Activated T-cell treated with anti-CD3 and anti-CD28 coated beads for 1 hour (primary cell): ENCODE measurements around the gene B4GALT1.

Experiments
- DNase-seq: peaks from one replicate; pipeline ENCODE4 v3.0.0-alpha.2; 2020; ENCODE audit warnings: low read depth

Gene B4GALT1

GRCh38 chr9:33167084-33167971, at the start of gene B4GALT1:
Gene B4GALT1 (minus strand): TSS chr9:33167336. CDS start chr9:33167169, 167 bp downstream.
- peak; percentile 96 for DNase-seq

DNA sequence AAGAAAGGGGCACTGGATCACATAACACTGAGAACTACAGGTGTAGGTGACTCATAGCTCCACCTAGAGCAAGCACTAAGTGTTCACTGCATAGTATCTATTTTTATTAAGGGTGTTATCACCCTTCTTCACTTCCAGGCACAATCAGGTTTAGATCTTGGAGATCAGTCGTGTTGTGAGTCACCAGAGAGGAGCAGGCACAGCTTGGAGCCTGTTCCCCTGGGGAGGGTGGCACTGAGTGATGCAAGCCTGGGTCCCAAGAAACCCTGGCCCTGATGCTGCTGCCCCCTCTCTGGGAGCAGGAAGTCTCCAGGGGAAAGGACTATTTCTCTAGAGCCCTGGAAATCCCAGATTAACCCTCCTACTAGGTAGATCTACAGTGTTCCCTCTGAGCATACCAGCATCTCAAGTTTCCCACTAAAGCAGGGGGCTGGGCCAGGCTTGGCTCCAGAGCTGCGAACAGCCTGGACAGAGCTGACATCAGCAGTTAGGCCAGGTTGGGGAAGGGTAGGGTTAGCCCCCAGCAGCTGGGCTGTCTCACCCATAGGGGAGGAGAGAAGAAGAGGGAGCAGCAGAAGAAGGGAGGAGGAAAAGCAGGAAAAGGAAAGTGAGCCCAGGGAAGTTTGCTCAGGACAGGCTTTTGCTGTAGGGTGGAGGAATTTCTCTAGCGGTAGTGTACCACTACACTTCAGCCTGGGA, 44.7 kb upstream of the B4GALT1 start:
- DNase-seq, result no peak

DNA sequence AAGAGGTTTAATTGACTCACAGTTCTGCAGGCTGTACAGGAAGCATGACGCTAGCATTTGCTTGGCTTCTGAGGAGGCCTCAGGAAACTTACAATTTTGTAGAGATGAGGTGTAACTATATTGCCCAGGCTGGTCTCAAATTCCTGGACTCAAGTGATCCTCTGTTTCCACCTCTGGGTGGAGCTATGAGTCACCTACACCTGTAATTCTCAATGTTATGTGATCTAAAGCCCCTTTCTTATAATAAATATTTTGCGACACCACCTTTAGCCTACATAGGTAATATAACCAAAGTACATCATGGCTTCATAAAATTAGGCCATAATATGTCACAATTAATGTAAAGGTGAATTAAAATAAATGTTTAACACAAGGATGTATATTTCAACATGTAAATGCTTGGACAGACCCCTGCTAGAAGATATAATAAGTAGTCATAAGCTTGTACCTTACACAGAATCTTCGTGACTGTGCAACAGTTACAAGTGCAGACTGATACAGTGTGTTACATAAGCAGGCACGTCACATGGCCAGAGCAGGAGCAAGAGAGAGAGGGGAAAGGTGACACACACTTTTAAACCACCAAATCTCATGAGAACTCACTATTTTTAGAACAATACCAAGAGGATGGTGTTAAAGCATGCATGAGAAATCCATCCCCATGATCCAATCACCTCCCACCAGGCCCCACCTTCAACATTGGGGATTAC, 43.0 kb upstream of the B4GALT1 start:
- DNase-seq, result no peak

DNA sequence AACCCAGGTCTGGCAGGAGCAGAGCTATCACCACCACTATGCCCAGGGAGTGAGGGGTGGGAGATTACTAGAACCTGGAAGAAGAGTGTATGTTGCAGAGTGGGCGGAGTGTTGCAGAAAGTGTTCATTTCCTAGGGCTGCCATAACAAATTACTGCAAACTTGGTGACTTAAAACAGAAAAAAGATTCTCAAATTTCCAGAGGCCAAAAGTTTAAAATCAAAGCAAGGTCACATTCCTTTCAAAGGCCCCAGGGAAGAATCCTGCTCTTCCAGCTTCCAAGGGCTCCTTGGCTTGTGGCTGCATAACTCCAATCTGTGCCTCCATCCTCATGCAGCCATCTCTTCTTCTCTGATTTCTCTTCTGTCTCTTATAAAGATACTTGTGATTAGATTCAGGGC, 42.3 kb upstream of the B4GALT1 start:
- no peak for DNase-seq

- no peak for DNase-seq
Measured at GRCh38 chr9:33202552-33203201, 35.5 kb upstream of the B4GALT1 start.

DNA sequence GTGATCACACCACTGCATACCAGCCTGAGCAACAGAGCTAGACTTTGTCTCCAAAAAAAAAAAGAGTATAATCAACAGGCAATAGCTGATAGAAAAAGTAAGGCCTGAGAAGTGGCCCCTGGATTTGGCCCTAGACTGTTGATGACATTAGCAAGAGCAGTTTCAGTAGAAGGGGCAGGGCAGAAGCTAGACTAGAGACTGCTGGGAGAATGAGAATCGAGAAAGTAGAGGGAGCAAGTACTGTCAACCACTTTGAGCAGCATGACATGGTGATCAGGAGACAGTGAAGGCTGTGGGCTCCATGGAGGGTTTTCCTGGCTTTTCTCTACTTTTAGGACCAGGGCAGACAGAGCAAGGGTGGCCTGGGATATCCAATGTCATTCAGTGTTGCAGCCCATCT, 34.9 kb upstream of the B4GALT1 start:
- no peak for DNase-seq

DNA sequence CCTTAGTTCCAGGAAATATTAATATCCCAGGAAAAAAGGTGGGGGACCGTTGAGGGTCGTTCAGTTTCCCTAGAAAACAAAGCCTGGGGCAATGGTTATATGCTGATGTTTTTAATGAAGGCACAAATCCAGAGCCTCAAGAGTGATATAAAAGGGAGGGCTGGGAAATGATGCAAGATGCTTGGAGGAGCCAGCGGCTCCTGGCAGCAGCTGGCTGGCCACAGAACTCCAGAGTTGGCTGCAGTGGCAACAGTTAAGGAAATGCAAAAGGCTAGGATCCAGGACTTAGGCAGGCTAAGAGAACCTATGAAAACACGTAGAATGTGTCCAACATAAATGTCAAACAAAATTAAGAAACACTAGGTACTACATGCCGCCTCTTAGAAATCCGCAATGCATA, 31.0 kb upstream of the B4GALT1 start:
- no peak for DNase-seq

- no peak for DNase-seq
Measured at GRCh38 chr9:33197279-33198152, 30.4 kb upstream of the B4GALT1 start.

- DNase-seq, result no peak
Measured at GRCh38 chr9:33196736-33197135, 29.6 kb upstream of the B4GALT1 start.

DNA sequence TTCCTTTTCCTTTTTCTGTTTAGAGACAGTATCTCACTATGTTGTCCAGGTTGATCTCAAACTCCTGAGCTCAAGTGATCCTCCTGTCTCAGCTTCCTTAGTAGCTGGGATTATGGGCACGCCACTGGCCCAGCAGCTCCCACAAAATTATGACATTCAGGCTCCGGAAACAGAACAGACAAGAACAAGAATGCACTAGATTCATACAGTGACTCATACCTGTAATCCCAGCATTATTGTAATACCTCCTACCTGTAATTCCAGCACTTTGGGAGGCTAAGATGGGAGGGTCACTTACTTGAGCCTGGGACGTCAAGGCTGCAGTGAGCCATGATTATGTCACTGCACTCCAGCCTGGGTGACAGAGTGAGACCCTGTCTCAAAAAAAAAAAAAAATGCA, 26.7 kb upstream of the B4GALT1 start:
- no peak for DNase-seq

GRCh38 chr9:33192493-33193255, 25.5 kb upstream of the B4GALT1 start:
- no peak for DNase-seq

GRCh38 chr9:33190021-33190705, 23.0 kb upstream of the B4GALT1 start:
- no peak for DNase-seq

DNA sequence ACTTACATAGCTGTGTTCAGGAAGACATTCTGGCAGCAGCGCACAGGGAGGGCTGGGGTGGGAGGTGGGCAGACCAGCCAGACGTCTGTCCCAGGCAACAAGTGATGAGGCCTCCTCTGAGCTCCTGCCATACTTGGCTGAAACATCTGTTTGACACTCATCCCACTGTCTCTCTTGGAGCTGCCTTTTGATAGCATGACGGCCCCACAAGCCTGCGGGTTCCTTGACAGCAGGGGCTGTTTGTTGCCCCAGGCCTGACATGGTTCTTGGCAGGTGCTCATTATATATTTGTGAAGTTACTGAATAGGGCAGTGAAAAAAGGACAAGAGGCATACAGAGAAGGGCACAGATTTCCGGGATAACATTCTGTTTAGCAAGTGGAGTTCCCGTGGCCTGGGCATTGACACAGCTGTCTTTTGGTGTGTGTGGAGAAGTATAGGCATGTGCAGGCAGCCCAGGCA, 22.2 kb upstream of the B4GALT1 start:
- no peak for DNase-seq

DNA sequence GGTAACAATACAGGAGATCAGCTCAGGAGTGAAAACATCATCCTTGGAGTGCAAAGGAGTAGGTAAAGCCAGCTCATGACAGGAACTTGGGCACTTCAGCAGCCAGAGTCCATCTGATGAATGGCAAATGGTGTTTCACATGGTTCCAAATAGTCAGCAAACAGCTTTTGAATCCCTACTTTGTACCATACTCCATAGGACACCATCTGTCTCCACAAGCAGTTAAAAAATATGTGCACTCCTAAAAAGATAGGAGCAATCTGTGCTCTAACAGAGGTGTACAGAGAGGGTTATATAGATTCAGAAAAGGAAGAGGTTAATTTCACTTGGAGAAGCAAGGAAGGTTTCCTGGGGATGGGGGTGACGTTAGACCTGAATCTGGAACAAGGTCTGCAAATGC, 21.6 kb upstream of the B4GALT1 start:
- no peak for DNase-seq

GRCh38 chr9:33187519-33188218, 20.5 kb upstream of the B4GALT1 start:
- no peak for DNase-seq

- no peak for DNase-seq
Measured at GRCh38 chr9:33186457-33187168, 19.5 kb upstream of the B4GALT1 start.

- no peak for DNase-seq
Measured at GRCh38 chr9:33185858-33186257, 18.7 kb upstream of the B4GALT1 start.

GRCh38 chr9:33185406-33185805, 18.3 kb upstream of the B4GALT1 start:
- no peak for DNase-seq
